CD4-positive, alpha-beta T cell (primary cell): ENCODE measurements around the gene GYG2. TPM values are rescaled to one million over a fixed set of nuclear protein-coding genes. Genes with fewer than 3 reads are reported as not detected.

ENCODE experiments used
- ATAC-seq: fragments of 200-7000 bp; cut with Tn5 transposase; one replicate; pipeline ENCODE4 v1.10.0; 2022; ENCODE audit warnings: mild to moderate bottlenecking; ENCODE audit not compliant: poor library complexity
- CTCF ChIA-PET: fragments of 350-600 bp; sonication (Branson Sonifier 250); formaldehyde crosslinking; loops from one replicate; lab custom pipeline; 2021; ENCODE audit warnings: antibody characterized with exemption, inconsistent platforms; lab: Charles Lee
- POLR2A ChIA-PET: fragments of 350-600 bp; sonication (Branson Sonifier 250); formaldehyde crosslinking; loops from one replicate; lab custom pipeline; 2021; ENCODE audit warnings: antibody characterized with exemption, inconsistent platforms; lab: Charles Lee
- DNase-seq, 14 experiments: peaks; one replicate each; pipeline ENCODE4 v3.0.0-alpha.2; 2013 to 2020; ENCODE audit warnings: mixed read lengths in 2 of 14
- H3K27ac ChIP-seq, 2 donors: one replicate each; pipeline versions ENCODE4 v1.5.1 to v1.7.0; 2013; ENCODE audit warnings: low read length in 2 of 2, low read depth in 1 of 2, mild to moderate bottlenecking in 1 of 2
- H3K27me3 ChIP-seq, 2 experiments: 1 replicate in 1 of 2; 2 replicates in 1 of 2; pipeline versions ENCODE4 v1.6.1 to v1.7.0; 2013; ENCODE audit warnings: low read length in 2 of 2, control low read depth in 1 of 2, mild to moderate bottlenecking in 1 of 2, moderate library complexity in 1 of 2; ENCODE audit not compliant: insufficient read depth in 2 of 2, control insufficient read depth in 1 of 2
- H3K36me3 ChIP-seq: one replicate; pipeline ENCODE4 v1.6.1; 2013; ENCODE audit warnings: low read length, control low read depth; ENCODE audit not compliant: insufficient read depth
- H3K4me1 ChIP-seq: one replicate; pipeline ENCODE4 v1.6.1; 2013; ENCODE audit warnings: low read length, control low read depth; ENCODE audit not compliant: insufficient read depth
- H3K4me3 ChIP-seq: one replicate; pipeline ENCODE4 v1.5.1; 2013; ENCODE audit warnings: mild to moderate bottlenecking, low read length, moderate library complexity
- H3K9me3 ChIP-seq, 2 experiments: 1 replicate in 1 of 2; 2 replicates in 1 of 2; pipeline versions ENCODE4 v1.6.1 to v1.7.0; 2013; ENCODE audit warnings: low read length in 2 of 2, mild to moderate bottlenecking in 2 of 2, control low read depth in 1 of 2, moderate library complexity in 1 of 2; ENCODE audit not compliant: control insufficient read depth in 1 of 2, insufficient read depth in 1 of 2
- H3K27ac Mint-ChIP-seq: one replicate; pipeline ENCODE4 v1.8.0; 2020; ENCODE audit warnings: mixed read lengths
- H3K27me3 Mint-ChIP-seq: one replicate; pipeline ENCODE4 v1.8.0; 2021; ENCODE audit warnings: mixed read lengths
- H3K36me3 Mint-ChIP-seq: one replicate; pipeline ENCODE4 v1.8.0; 2021; ENCODE audit warnings: low read depth, mixed read lengths
- H3K4me1 Mint-ChIP-seq: one replicate; pipeline ENCODE4 v1.8.0; 2021; ENCODE audit warnings: low read depth, mixed read lengths
- H3K4me3 Mint-ChIP-seq: one replicate; pipeline ENCODE4 v1.8.0; 2020; ENCODE audit warnings: mild to moderate bottlenecking, mixed read lengths
- H3K9me3 Mint-ChIP-seq: one replicate; pipeline ENCODE4 v1.8.0; 2020; ENCODE audit warnings: mixed read lengths
- intact Hi-C, 2 experiments: fragments of 100-400 bp; cut with DNase I in 1 of 2; cut with micrococcal nuclease in 1 of 2; formaldehyde crosslinking; loops; one replicate each; pipeline versions ENCODE4 v1.15.1 to v1.9.0; 2023 to 2025; cut with DNase I, micrococcal nuclease
- total RNA-seq, 174 experiments: library from RNA in 2 of 174; stranded (reverse) in 2 of 174; gene quantifications; one replicate each; pipeline ENCODE4 v1.2.3 and lab custom pipeline; 2021 to 2026
- TF ChIP-seq, protein P1 (sequence below): fragments of 200-600 bp; IDR thresholded peaks from one replicate; pipeline ENCODE4 v1.8.0; 2022; ENCODE audit warnings: antibody characterized with exemption, mild to moderate bottlenecking

GYG2 gene
- total RNA-seq, 2 experiments from 2014 or later, result not detected

DNA sequence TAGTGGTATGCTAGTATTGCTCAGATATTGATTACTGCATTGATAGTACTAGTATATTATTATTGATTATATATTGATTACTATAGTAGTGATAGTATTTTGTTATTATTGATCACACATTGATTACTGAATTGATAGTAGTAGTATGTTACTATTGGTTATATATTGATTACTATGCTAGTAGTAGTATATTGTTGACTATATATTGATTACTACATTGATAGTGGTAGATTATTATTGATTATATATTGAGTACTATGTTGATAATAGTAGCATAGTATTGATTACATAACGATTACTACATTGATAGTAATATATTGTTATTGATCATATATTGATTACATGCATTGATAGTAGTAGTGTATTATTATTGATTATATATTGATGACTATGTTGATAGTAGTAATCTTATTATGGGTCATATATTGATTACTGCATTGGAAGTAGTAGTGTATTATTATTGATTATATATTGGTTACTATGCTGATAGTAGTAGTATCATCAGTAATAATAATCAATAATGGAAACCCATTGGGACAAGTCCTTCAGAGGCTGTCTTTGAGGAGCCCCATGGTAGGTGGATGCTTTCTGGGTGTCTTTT is 30.6 kb downstream of the GYG2 start:
- TF ChIP-seq, protein P1, sequence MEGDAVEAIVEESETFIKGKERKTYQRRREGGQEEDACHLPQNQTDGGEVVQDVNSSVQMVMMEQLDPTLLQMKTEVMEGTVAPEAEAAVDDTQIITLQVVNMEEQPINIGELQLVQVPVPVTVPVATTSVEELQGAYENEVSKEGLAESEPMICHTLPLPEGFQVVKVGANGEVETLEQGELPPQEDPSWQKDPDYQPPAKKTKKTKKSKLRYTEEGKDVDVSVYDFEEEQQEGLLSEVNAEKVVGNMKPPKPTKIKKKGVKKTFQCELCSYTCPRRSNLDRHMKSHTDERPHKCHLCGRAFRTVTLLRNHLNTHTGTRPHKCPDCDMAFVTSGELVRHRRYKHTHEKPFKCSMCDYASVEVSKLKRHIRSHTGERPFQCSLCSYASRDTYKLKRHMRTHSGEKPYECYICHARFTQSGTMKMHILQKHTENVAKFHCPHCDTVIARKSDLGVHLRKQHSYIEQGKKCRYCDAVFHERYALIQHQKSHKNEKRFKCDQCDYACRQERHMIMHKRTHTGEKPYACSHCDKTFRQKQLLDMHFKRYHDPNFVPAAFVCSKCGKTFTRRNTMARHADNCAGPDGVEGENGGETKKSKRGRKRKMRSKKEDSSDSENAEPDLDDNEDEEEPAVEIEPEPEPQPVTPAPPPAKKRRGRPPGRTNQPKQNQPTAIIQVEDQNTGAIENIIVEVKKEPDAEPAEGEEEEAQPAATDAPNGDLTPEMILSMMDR, result no peak
- no peaks in the 10 kb centered on the region for H3K36me3 Mint-ChIP-seq
- no peaks in the 10 kb centered on the region for H3K27me3 ChIP-seq
- no peak for DNase-seq
- no peaks in the 10 kb centered on the region for H3K4me1 Mint-ChIP-seq
- H3K4me1 ChIP-seq, result no peaks in the 10 kb centered on the region
- H3K9me3 Mint-ChIP-seq, result no peaks in the 10 kb centered on the region
- H3K9me3 ChIP-seq, result no peaks in the 10 kb centered on the region
- H3K4me3 ChIP-seq, result no peak overlapping the region
- ChIA-PET POLR2A (no interaction called here), CTCF (no interaction called here)
- H3K4me3 Mint-ChIP-seq, result no peak overlapping the region
- ATAC-seq, result no peak
- H3K27me3 Mint-ChIP-seq, result no peaks in the 10 kb centered on the region
- no peaks in the 10 kb centered on the region for H3K36me3 ChIP-seq
- H3K27ac ChIP-seq, result no peak overlapping the region
- intact Hi-C loops, result no loop called here
- no peak overlapping the region for H3K27ac Mint-ChIP-seq

DNA sequence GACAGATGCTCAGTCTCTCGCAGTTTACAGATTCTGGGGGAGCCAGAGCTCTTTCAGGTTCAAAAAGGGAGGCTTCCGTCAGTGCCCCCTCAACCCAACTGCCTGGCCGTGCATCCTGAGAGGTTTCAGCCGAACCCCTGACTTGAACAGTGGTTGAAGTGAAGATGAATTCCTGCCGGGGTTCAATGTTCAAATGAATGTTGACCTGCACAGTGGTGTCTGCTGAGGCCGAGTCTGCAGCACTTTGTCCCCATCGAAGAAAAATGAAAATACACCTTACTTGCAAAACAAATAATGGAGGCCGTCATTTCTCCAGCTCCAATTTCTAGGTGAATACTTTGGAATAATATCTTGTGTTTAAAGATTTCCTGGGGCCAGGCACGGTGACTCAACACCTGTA is 33.7 kb downstream of the GYG2 start:
- no peaks in the 10 kb centered on the region for H3K9me3 ChIP-seq
- Mint-ChIP-seq H3K4me1 (no peaks in the 10 kb centered on the region), H3K27ac (no peak overlapping the region), H3K9me3 (no peaks in the 10 kb centered on the region), H3K4me3 (no peak overlapping the region), H3K27me3 (no peaks in the 10 kb centered on the region), H3K36me3 (no peaks in the 10 kb centered on the region)
- no peaks in the 10 kb centered on the region for H3K4me1 ChIP-seq
- H3K4me3 ChIP-seq, result no peak overlapping the region
- TF ChIP-seq, protein P1, result no peak
- H3K27ac ChIP-seq, result no peak overlapping the region
- intact Hi-C loops, result no loop called here
- H3K36me3 ChIP-seq, result no peaks in the 10 kb centered on the region
- ChIA-PET CTCF (no interaction called here), POLR2A (no interaction called here)
- DNase-seq (no peak), ATAC-seq (no peak)
- no peaks in the 10 kb centered on the region for H3K27me3 ChIP-seq

DNA sequence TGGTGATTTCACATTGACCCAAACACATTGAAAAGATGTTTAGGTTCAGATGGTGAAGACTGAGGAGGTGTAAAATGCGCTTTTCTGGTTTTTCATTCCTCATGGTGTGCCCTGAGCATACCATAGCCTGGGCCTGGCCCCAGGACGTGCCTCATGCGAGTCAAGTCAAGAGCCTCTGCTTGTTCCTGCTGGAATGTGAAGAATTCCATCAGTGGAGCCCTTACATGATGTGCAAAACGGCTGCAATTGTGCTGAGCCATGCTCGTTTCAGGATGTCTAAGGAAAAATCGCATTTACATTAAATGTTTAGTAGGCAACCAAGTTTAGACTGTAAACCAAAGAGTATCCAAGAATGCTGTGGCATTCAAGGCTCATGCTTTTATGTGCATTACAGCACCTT is 34.9 kb downstream of the GYG2 start:
- no peak overlapping the region for H3K4me3 ChIP-seq
- H3K9me3 ChIP-seq, result no peaks in the 10 kb centered on the region
- no peaks in the 10 kb centered on the region for H3K27me3 ChIP-seq
- Mint-ChIP-seq H3K27ac (no peak overlapping the region), H3K4me1 (no peaks in the 10 kb centered on the region), H3K27me3 (no peaks in the 10 kb centered on the region), H3K36me3 (no peaks in the 10 kb centered on the region), H3K4me3 (no peak overlapping the region), H3K9me3 (no peaks in the 10 kb centered on the region)
- intact Hi-C loops, result no loop called here
- TF ChIP-seq, protein P1, result no peak
- POLR2A ChIA-PET, result no interaction called here
- ATAC-seq (no peak), DNase-seq (no peak)
- no peaks in the 10 kb centered on the region for H3K36me3 ChIP-seq
- H3K4me1 ChIP-seq, result no peaks in the 10 kb centered on the region
- H3K27ac ChIP-seq, result no peak overlapping the region
- CTCF ChIA-PET, result no interaction called here
